Suprapubic skin (tissue), 4 donors: Measurements from ENCODE around the gene KLK15.

Experiments used
- CTCF ChIP-seq, 2 donors: fragments of 200-600 bp in 1 of 2; fragments of 450-650 bp in 1 of 2; sonication (generic) in 1 of 2; IDR thresholded peaks; one replicate each; pipeline ENCODE4 v1.5.1; 2016 to 2019; ENCODE audit warnings: antibody characterized with exemption in 2 of 2, mild to moderate bottlenecking in 1 of 2, moderate library complexity in 1 of 2
- EP300 ChIP-seq: sonication (generic); formaldehyde crosslinking; IDR thresholded peaks from one replicate; pipeline ENCODE4 v1.6.1; 2017; ENCODE audit warnings: antibody characterized with exemption
- POLR2AphosphoS5 ChIP-seq, 3 donors: sonication (generic); formaldehyde crosslinking; IDR thresholded peaks; one replicate each; pipeline ENCODE4 v1.6.1; 2017; ENCODE audit warnings: antibody characterized with exemption in 3 of 3

GRCh38 chr19:50832666-50833065 is 708 bp downstream of the KLK15 start:
- no peak for TF ChIP-seq CTCF (IDR thresholded peaks at IDR 0.05)
- no peak for TF ChIP-seq EP300
- TF ChIP-seq POLR2AphosphoS5 (IDR thresholded peaks at IDR 0.05), result no peak
